AG08396 (cell line): ENCODE data around the gene RRBP1.

ENCODE experiments used
- DNase-seq: peaks from one replicate; pipeline ENCODE4 v3.0.0; 2012; ENCODE audit warnings: low spot score, mixed read lengths

RRBP1 gene

DNA sequence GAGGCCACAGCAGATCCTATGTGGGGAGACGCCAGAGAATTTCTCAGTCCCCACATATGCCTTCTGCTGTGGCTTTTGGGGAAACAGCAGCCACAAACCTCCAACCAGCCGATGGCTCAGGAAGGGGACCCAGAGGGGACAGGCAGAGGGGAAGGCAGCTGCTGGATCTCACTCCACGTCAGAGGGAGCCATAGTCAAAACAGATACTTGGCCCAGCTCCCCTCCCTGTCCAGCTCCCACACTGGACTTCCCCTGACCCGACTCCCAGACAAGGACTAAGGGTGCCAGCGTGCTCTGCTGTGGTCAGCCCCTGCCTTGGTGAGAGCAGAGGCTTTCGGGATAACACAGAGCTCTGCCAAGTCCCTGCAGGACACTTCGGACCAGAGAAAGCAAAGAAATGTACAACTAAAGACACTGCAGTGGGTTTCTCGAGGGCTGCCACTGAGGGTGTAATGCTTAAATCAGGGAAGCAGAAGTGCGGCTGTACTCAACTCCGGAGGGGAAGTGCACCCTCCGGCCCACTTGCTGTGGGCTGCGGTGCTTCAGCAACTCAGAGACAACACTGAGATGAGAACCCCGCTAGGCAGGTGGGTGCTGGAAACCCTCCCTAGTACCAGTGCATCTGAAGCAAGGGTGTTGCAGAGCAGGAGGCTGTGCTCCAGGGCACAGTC is 47.2 kb downstream of the RRBP1 start:
- DNase-seq: no peak

DNA sequence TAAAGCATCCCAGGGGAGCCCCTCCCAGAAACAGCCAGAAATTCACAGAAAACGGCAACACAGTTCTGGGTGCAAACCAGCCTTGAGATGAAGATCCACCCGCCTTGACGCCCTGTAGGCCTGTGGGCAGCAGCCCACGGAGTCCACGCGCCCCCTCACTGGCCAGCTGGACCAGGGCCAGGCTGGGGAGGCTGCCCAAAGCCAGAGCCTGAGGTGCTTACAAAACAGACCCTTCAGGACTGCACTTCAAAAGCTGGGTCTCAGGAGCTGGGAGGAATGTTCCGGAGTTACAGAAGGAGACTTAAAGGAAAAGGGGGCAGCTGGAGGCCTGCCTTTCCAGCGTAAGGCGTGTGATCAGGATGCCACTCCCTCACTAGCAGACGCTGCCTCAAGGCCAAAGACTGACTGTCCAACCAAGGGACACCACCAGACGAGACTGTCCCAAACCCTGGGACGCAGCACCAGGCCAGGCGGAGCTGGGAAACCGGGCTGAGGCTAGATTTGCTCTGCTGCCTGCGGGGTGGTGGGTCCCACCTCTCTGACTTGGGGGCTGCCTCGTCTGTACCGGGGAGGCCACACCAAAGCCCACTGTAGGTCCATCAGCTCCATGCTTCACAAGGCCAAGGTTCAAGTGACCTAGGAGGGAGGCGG is 48.1 kb downstream of the RRBP1 start:
- no peak for DNase-seq

DNA sequence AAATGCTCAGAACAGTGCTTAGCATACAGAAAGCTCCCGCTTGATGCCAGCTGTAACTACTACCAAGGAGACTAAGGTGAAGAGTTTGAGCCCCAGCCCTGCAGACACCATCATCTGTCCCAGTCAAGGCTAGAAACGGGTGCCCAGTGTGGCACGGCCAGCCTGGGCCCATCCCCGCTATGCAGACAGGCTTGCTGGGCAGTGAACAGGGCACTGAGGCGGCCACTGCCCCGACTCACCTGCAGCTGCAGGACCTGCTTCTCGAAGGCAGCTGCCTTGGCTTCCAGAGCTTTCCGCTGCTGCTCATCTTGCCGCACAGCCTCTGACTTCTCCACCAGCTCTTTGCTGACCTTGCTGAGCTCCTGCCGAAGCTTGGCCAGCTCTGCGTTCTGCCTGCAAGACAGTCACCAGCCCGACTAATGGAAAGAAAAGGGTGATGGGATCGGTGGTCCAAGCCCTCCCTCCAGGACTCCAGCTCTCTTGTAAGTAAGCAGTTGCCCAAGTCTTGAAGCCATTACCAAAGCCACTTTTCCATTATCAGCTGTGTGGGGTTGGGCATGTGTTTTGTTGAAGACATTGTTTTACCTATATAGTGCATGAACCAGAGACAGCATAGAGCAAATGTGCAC is 48.7 kb downstream of the RRBP1 start:
- no peak for DNase-seq

DNA sequence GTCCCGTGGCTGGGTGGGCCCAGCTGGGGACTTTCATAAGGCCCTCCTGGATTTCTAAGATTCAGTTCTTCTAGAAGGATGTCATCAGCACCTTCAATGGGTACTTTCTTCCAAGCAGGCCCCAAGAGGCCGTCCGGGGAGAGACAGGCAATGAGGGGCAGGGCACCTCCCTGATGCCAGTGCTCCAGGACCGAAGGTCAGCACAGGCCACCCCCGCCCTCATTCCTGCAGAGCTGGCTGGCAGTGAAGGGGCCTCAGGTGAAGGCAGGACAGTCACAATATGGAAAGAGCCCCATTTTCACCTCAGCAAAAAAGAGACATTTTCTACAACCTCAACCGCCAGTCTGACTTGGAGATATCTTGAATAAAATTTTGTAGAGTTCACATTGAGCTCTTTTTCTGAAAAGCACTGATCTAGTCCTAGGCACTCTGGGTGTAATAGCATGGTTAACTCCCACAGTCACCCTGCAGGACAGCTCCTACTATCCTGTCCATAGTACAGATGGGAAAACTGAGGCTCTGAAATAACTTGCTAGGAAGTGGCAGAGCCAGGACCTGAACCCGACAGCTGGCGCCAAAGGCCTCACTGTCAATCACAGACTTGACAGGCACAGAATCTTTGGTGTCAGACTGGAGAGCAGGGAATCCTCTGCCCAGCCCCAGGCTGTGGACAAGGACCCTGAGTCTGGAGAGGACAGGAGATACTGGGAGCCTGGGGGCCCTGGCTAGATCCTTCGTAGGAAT is 50.3 kb downstream of the RRBP1 start:
- no peak for DNase-seq

DNA sequence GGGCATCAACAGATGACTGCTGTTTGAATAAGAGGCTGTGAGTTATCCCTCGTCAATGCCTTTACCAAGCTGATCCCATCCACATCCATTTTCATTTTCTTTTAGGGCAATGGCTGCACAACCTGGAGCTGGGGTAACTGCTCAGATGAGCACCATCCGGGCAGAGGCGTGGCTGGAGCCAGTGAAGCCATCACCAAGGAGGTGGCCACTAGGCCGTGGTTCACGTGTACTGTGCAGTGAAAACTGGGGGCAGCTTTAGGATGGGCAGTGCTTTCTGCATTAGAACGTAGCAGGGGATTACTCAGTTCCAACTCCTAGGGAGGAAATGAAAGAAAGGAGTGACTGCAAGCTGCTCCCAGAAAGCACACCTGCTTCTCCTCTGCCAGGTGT is 51.2 kb downstream of the RRBP1 start:
- DNase-seq: no peak

DNA sequence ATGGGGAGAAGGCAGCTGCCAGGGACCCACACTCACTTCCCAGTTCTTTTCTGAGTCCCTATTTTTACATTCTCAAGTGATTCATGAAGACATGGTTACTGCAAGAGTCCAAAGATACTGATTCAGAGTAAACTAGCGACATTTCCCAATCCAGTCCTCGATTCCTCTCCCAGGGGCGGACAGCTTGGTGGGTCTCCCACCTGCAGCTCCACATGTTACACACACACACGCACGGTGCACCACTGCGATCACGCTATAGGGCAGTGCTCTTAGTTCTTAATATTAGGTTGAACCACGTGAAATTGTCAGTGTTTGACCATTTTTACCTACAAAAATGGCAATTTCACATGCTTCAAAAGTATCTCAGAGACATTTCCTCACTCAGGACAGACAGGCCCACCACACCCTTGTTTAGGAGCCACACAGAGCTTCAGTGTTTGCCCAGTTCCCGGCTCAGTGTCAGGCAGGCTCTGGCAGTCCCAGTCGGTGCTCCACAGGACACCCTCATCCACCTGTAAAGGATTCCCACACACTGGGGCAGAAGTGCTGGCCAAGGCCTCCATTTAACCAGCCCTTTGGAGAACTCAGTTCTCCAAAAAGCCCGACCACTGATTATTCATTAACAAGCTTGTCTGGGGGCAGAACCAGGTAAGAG is 51.8 kb downstream of the RRBP1 start:
- DNase-seq: no peak

DNA sequence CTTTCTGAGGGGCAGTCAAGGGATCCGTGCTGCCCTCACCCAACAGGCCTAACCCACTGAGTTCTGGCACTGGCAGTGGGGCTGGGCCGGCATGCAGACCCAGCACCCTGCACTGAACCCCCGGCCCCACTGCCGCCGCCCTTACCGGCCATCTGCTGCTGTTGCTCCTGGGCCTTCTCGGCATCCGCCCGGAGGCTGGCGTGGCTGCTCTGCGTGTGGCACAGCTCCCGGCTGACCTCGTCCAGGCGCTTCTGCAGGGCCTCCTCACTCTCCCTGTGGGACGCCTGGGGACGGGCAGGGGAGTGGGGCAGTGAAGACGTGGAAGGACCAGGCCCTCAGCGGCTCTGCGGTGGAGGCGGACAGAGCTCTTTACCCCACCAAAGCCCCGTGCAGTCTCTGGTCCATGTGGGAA is 52.4 kb downstream of the RRBP1 start:
- no peak for DNase-seq

DNA sequence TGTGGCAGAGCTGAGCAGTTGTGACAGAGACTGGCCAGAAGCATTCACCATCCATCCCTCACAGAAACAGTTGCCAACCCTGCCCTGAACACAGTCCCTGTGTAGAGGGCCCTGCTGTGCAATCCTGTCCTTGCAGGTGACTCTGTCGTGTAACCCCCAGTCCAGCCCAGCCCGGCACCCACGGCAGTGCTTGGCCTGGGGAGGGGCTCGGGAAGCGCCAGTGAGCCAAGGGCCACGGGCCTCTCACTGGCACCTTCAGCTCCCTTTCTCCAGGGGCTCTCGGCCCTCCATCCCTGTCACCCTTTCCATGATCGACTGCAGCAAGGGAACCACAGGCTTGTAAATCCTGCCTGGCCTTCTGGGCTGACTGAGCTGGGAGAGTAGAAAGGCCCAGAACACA is 53.0 kb downstream of the RRBP1 start:
- DNase-seq: no peak

DNA sequence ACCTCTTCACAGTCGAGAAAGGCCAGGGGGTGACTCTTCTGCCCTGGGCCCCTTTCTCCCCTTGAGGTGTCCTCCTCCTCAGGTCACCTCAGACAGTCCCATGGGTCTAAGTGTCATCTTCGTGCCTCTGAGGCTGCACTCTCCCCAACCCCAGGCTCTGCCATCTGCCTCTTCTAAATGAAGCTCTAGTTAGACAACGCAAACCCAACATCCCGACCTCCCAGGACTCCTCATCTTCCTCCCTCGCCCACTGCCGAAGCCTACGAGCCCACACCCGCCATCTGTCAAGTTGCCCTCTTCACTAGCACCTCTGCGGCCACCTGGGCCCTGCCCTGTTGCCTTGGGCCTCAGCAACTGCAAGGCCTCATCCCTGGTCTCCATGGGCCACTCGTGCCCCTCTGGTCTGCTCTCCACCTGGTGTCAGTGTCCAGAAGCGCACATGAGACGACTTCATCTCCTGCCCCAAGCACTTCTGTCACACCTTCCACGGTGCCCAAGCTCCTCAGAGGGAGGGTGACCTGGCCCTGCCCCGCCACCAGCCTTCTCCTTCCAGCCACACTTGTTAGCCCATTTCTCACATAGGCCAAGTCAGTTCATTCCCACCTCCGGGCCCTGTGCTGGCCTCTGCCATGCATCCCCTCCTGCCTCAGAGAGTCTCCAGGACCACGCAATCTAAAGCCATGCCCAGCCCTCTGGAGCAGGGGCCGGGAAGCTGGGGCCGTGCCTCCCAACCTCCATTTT is 53.8 kb downstream of the RRBP1 start:
- DNase-seq: no peak

DNA sequence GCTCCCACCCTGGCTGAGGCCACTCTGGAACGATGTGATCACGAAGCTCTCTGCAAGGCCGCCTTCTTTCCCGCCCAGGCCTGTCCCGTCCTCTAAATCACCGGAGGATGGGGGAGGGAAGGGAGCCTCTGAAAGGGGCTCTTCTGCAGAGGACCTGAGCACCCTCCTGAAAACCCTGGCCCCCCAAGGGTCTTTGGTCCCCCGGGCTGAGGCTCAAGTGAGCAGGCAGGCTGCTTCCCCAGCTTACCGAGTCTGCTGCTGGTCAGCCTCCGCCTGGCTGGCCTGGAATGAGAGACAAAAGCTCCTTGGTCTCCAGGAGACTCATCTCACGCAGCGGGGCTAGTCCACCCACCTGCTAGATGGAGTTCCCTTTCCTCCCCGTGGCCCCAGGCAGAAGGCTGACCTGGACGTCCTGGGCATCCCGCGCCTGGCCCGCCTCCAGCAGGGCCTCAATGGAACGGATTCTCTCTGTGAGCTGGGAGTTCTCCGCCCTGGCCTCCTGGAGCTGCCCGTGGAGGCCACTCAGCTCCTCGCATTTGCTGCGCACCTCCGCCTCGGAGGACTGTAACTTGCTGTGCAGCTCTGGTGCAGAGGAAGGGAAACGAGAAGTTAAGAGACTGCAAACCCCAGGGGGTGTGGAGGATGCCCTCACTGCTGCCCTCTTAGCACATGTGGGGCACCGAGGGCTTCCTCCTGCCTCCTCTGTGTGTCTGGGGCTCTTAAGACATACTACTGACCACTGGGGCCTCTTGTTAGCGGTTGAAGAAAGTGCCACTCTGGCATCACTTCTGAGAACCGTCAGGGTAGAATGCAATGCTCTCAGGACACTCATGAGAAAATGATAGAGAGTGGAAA is 54.7 kb downstream of the RRBP1 start:
- DNase-seq: no peak

DNA sequence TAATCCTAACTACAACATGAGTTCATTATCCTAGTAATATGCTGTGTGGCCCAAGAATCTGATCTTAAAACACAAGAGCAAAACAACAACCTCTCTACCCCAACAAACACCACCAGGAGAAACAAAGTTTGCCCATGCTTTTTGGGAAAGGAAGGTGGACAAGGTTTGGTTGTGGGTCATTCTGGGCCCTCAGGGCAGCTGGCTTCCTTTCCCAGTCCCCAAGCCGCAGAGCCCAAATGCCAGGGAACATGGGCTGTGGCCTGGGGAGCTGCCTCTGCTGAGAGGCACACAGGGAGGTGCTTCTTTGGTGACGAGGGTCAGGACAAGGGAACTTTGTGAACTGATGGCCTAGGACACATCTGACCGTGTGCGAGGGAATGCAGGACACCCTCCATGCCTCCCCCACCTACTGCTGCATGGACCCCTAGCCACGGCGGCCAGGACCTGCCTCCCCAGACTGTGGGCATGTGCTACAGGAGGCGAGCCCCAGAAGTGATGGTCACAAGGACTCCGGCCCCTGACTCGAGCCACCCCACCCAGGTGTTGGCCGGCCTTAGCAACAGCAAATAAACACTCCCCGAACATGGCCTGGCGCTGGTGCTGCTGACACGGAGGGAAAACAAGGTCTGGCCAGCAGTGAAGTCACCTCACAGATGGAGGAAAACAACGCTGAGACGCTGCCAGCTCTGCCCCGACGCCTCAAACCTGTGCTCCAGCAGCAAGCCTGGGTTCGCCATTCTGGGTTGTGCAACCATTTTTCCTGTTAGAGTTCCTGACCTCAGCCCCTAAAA is 55.6 kb downstream of the RRBP1 start:
- DNase-seq: no peak

DNA sequence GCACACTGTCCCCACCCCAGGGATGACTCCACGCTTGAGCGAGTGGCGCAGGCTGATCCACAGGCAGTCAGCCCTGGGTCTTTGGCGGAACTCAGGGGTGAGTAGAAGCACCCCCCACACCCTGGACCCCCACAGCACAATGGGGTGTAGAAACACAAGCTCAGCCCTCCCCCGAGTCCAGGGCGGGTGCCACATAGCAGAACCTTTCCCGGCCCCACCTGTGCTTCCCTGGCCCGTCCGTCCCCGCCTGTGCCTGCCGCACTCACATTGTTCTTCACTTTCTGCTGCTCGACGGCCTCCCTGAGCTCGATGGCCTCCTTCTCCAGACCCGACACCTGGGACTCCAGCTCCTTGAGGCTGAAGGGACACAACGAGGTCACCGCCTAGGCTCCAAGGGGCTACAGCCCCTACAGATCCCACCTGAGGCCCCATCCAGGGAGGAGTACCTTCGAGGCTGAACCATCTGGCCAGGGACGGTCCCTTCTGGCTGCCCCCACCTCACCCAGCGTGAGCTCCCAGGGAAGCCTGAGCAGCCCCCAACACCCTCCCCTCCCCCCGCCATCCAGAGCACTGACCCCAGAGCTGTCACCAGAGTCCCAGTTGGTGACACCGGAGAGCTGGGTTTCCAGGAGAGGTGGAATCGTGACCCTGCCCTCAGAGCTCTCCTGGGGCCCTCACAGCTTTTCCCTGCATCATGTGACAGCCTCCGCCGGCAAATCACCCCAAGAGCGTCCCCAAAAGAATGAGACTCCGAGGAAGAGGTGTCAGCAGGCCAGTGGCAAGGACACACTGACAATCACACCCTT is 56.6 kb downstream of the RRBP1 start:
- DNase-seq: no peak

DNA sequence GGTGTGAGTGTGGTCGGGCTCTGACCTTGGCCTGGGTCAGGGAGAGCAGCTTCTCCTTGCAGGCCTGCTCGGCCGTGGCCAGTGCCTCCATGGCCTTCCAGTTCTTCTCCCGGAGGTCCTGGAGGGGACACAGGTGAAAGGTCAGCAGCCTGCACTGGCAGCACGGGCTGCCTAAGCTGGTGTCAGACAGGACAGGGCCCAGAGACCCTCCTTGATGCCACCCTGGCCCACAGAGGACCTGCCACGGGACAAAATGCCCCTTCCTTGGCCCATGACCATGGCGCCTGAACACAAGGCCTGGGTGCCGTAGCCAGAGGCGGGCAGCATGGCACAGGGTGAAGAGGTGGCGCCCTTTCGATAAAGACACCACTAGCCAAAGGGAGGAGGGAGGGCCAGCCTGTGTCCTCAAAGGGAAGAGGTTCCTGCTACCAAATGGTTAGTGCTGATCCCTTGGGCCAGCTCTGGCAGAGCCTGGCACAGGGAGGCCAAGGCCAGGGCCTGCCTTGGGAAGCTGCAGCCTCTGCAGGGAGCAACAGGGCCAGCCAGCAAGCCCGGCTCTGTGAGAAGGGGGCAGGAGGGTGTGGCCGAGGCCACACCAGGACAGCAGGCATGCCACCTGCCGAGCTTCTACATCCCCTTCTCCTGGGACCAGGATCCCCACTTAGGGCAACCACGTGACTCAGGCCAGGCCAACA is 57.3 kb downstream of the RRBP1 start:
- DNase-seq: no peak

DNA sequence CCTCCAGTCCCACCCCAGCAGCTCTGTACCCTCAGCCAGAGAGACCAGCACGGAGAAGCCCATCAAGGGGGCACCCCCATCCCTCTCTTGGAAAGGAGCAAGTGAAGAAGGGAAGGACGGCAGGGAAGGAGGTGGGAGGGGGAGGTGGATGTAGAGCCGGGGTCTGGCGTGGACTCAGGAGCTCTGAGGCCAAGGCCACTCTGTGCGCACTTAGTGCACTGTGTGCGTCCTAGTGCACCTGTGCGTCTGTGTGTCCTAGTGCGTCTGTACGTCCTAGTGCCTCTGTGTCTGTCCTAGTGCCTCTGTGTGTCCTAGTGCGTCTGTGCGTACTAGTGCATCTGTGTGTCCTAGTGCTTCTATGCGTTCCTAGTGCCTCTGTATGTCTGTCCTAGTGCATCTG is 58.0 kb downstream of the RRBP1 start:
- no peak for DNase-seq

DNA sequence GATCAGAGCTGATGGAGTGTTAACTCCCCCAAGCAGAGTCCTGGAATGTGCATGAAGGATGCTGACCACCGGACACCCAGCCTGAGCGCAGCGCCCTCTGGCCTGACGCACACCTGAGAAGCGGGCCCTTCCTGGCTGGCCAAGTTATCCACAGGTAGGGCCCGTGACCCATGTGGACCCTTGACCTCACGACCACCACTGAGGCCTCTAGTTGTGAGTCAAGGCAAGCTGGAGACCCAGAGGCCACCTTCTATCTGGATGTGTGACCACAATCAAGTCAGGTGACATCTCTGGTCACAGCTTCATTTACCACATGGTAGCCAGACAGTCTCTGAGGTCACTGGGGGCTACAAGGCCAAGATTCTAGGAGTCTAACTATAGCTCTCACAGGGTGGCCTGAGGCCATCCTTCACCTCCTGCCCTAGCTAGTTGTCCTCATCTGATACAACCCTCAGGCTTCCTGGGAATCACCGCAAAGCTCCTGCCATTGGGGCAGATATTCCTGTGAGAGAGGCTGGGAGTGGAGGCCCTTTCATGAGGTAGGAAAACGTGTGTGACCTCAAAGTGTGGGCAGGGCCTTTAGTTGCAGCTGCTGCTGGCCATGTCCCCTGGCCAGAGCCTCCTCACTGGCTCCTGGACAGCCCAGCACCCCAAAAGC is 59.1 kb downstream of the RRBP1 start:
- no peak for DNase-seq

DNA sequence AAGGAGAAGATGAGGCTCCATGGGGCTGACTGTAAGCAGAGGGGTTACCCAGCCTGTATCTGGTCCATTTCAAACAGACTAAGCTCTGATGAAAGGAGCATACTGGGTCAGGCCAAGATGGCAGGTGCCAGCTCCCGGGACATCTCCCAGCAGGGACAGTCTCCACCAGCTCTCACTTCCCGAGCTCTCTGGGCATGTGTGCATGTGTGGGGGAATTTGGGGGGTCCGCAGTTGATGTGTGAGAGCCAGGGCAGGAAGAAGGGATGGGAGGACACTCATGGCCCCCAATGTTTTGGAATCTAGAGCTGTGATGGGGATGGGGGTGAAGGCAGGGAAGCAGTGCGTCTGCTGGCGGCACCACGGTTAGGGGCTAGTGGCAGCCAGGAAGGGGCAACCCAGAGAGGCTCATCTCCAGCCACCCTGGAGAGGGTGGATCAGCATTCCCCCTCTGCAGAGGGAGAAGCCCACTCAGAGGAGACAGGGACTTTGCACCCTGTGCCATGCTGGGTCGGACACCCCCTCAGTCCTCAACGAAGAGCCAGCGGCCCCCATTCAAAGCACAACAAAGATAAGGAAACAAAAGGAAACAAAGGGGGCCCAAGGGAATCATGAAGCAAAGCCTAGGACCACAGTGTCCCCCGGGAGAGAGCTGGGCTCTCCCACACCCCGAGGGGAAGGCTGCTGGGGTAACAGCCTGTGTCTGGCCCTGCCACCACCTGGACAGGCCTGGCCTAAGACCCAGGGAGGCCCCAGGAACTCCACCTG is 59.8 kb downstream of the RRBP1 start:
- no peak for DNase-seq
